ENCODE measurements around the gene JAKMIP2.

DNA sequence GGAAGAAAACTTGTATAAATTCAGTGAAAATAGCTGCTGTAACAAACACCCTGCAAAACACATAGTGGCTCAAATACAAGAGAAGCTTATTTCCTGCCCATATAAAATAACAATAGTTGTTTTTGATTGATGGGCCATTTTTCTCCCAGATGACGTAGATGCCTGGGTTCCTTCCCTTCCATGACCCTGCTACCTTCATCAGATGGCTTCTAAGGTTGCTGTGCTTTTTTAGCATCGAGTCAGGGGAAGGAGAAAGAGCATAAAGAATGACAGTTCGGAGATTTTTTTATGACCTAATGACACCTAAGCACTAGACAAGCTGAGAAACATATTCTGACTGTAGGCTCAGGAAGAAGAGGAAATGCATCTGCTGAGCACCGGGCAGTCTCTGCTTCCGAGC, 238.0 kb downstream of the JAKMIP2 start:
- TF ChIP-seq, protein P1, sequence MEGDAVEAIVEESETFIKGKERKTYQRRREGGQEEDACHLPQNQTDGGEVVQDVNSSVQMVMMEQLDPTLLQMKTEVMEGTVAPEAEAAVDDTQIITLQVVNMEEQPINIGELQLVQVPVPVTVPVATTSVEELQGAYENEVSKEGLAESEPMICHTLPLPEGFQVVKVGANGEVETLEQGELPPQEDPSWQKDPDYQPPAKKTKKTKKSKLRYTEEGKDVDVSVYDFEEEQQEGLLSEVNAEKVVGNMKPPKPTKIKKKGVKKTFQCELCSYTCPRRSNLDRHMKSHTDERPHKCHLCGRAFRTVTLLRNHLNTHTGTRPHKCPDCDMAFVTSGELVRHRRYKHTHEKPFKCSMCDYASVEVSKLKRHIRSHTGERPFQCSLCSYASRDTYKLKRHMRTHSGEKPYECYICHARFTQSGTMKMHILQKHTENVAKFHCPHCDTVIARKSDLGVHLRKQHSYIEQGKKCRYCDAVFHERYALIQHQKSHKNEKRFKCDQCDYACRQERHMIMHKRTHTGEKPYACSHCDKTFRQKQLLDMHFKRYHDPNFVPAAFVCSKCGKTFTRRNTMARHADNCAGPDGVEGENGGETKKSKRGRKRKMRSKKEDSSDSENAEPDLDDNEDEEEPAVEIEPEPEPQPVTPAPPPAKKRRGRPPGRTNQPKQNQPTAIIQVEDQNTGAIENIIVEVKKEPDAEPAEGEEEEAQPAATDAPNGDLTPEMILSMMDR (conservative IDR thresholded peaks at IDR 0.05 in 1 of 2, IDR thresholded peaks at IDR 0.05 in 1 of 2; ENCODE audit: low read depth in 1 of 2, low read length in 2 of 2): no peak
- TF ChIP-seq EZH2 (IDR thresholded peaks at IDR 0.05; ENCODE audit: low read length, missing control alignments): no peak
